ENCODE results near the gene CLIC5.

CLIC5 gene

DNA sequence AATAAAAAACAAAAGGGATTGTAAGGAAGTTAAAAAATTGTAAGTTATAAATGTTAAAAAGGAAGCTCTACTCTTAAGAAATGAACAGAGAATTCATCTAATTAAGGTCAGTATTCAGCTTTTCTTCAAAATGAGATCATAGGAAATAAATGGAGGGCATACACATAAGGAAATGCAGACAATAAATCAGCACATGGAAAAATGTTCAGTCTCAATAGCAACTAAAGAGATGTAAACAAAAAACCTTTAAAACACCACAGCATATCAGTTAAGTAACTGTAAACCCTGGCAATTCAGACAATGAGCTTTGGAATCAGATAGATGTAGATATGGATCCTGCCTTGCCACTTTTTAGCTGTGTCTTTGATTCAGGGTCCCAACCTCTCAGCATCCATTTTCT is 24.0 kb upstream of the CLIC5 start:
- H3K9ac ChIP-seq (ENCODE audit: low read depth, low read length, poor library complexity, severe bottlenecking) = no peak overlapping the region
- no peak for TF ChIP-seq EZH2phosphoT487 (IDR thresholded peaks at IDR 0.05; ENCODE audit: borderline replicate concordance)
- TF ChIP-seq, protein P1, sequence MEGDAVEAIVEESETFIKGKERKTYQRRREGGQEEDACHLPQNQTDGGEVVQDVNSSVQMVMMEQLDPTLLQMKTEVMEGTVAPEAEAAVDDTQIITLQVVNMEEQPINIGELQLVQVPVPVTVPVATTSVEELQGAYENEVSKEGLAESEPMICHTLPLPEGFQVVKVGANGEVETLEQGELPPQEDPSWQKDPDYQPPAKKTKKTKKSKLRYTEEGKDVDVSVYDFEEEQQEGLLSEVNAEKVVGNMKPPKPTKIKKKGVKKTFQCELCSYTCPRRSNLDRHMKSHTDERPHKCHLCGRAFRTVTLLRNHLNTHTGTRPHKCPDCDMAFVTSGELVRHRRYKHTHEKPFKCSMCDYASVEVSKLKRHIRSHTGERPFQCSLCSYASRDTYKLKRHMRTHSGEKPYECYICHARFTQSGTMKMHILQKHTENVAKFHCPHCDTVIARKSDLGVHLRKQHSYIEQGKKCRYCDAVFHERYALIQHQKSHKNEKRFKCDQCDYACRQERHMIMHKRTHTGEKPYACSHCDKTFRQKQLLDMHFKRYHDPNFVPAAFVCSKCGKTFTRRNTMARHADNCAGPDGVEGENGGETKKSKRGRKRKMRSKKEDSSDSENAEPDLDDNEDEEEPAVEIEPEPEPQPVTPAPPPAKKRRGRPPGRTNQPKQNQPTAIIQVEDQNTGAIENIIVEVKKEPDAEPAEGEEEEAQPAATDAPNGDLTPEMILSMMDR (conservative IDR thresholded peaks at IDR 0.05; ENCODE audit: low read length) = no peak
- no peak overlapping the region for H2AFZ ChIP-seq (ENCODE audit: low read length)
- no peak overlapping the region for H3K4me2 ChIP-seq (ENCODE audit: low read depth, low read length, poor library complexity, severe bottlenecking)
- no peaks in the 10 kb centered on the region for H3K9me3 ChIP-seq (ENCODE audit: insufficient read depth, low read depth, low read length)
- no peaks in the 10 kb centered on the region for H3K27me3 ChIP-seq (ENCODE audit: insufficient read depth, low read length, poor library complexity, severe bottlenecking)
- H3K4me1 ChIP-seq (ENCODE audit: insufficient read depth, low read length, poor library complexity, severe bottlenecking) = no peaks in the 10 kb centered on the region
- H3K36me3 ChIP-seq (ENCODE audit: insufficient read depth, low read length) = no peaks in the 10 kb centered on the region
- no peaks in the 10 kb centered on the region for H4K20me1 ChIP-seq (ENCODE audit: insufficient read depth, low read length, poor library complexity, severe bottlenecking)
- H3K9me2 ChIP-seq (replicated peaks; ENCODE audit: low read depth, low read length) = no peaks in the 10 kb centered on the region
- H3K4me3 ChIP-seq (ENCODE audit: low read length, poor library complexity, severe bottlenecking) = no peak overlapping the region
- H3F3A ChIP-seq (ENCODE audit: low read depth) = no peaks in the 10 kb centered on the region
- H3K79me2 ChIP-seq (ENCODE audit: insufficient read depth, low read length) = no peaks in the 10 kb centered on the region

DNA sequence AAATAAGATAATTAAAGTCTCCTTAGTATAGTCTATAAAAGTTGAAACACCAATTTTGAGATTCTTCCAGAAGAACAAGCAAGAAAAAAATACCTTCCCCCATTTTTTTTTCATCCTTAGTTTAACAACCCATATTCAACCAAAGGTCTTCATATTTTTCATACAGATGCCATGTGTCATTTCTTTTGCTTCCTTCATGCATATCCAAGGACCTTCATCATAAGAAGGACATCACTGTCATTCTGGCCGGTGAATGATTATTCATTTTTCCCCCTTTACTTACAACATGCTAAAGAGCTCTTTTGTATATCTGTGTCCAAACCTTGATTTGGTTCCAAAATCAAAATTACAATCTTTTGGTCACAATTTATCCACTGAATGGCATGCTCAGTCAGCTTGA is 21.3 kb upstream of the CLIC5 start:
- TF ChIP-seq, protein P1 (conservative IDR thresholded peaks at IDR 0.05; ENCODE audit: low read length) = no peak
- TF ChIP-seq EZH2phosphoT487 (IDR thresholded peaks at IDR 0.05; ENCODE audit: borderline replicate concordance) = no peak
- H3K9me3 ChIP-seq (ENCODE audit: insufficient read depth, low read depth, low read length) = no peaks in the 10 kb centered on the region
- H3K36me3 ChIP-seq (ENCODE audit: insufficient read depth, low read length) = no peaks in the 10 kb centered on the region
- no peaks in the 10 kb centered on the region for H3K9me2 ChIP-seq (replicated peaks; ENCODE audit: low read depth, low read length)
- H3K4me2 ChIP-seq (ENCODE audit: low read depth, low read length, poor library complexity, severe bottlenecking) = no peak overlapping the region
- H3K4me3 ChIP-seq (ENCODE audit: low read length, poor library complexity, severe bottlenecking) = no peak overlapping the region
- no peaks in the 10 kb centered on the region for H4K20me1 ChIP-seq (ENCODE audit: insufficient read depth, low read length, poor library complexity, severe bottlenecking)
- no peak overlapping the region for H2AFZ ChIP-seq (ENCODE audit: low read length)
- no peaks in the 10 kb centered on the region for H3F3A ChIP-seq (ENCODE audit: low read depth)
- no peaks in the 10 kb centered on the region for H3K4me1 ChIP-seq (ENCODE audit: insufficient read depth, low read length, poor library complexity, severe bottlenecking)
- H3K27me3 ChIP-seq (ENCODE audit: insufficient read depth, low read length, poor library complexity, severe bottlenecking) = no peaks in the 10 kb centered on the region
- no peak overlapping the region for H3K9ac ChIP-seq (ENCODE audit: low read depth, low read length, poor library complexity, severe bottlenecking)
- no peaks in the 10 kb centered on the region for H3K79me2 ChIP-seq (ENCODE audit: insufficient read depth, low read length)

DNA sequence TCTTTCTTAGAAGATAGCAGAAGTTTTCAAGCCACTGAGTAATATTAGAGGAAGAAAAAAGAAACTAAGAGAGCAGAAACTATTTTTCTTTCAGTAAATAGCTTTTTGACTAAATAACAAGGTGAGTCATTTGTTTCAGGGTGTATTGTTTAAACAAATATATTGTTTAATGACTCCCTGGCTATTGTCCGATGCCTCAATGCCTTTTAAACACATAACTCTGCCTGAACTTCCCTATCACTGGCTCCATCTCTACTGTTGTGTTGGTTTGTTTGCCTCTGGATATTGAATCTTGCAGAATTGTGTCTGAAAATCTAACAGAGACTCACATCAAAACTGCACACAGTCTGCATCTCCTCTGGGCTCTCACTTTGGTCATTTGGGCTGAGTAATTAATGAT is 19.6 kb upstream of the CLIC5 start:
- Histone ChIP-seq H3K4me2 (ENCODE audit: low read depth, low read length, poor library complexity, severe bottlenecking) (no peak overlapping the region), H3K4me3 (ENCODE audit: low read length, poor library complexity, severe bottlenecking) (no peak overlapping the region), H3K79me2 (ENCODE audit: insufficient read depth, low read length) (no peaks in the 10 kb centered on the region), H3K9me3 (ENCODE audit: insufficient read depth, low read depth, low read length) (no peaks in the 10 kb centered on the region), H3K9ac (ENCODE audit: low read depth, low read length, poor library complexity, severe bottlenecking) (no peak overlapping the region), H3F3A (ENCODE audit: low read depth) (no peaks in the 10 kb centered on the region), H3K27me3 (ENCODE audit: insufficient read depth, low read length, poor library complexity, severe bottlenecking) (no peaks in the 10 kb centered on the region), H2AFZ (ENCODE audit: low read length) (no peak overlapping the region), H3K4me1 (ENCODE audit: insufficient read depth, low read length, poor library complexity, severe bottlenecking) (no peaks in the 10 kb centered on the region), H3K9me2 (replicated peaks; ENCODE audit: low read depth, low read length) (no peaks in the 10 kb centered on the region), H3K36me3 (ENCODE audit: insufficient read depth, low read length) (no peaks in the 10 kb centered on the region), H4K20me1 (ENCODE audit: insufficient read depth, low read length, poor library complexity, severe bottlenecking) (no peaks in the 10 kb centered on the region)
- TF ChIP-seq, protein P1 (conservative IDR thresholded peaks at IDR 0.05; ENCODE audit: low read length) = no peak
- no peak for TF ChIP-seq EZH2phosphoT487 (IDR thresholded peaks at IDR 0.05; ENCODE audit: borderline replicate concordance)
